Measurements from ENCODE around the gene ZNF23.

- TF ChIP-seq FOS (IDR thresholded peaks at IDR 0.05; ENCODE audit: borderline replicate concordance, extremely low read depth, insufficient read length) = no peak
- TF ChIP-seq CTCF (IDR thresholded peaks at IDR 0.05 in 2 of 3, conservative IDR thresholded peaks at IDR 0.05 in 1 of 3; ENCODE audit: control insufficient read depth in 2 of 3, extremely low read depth in 1 of 3, insufficient read depth in 1 of 3, low read depth in 3 of 3, low read length in 3 of 3) = no peak
- no peak for TF ChIP-seq TAF1 (IDR thresholded peaks at IDR 0.05; ENCODE audit: borderline replicate concordance, low read depth, low read length)
- no peak for TF ChIP-seq SMAD1 (IDR thresholded peaks at IDR 0.05; ENCODE audit: low read depth, partially characterized antibody)
- TF ChIP-seq EGR1 (IDR thresholded peaks at IDR 0.05; ENCODE audit: borderline replicate concordance in 1 of 2, low read depth in 2 of 2, low read length in 2 of 2) = no peak
- TF ChIP-seq CBFB (IDR thresholded peaks at IDR 0.05; ENCODE audit: low read depth) = no peak
- no peak for TF ChIP-seq POLR2A (IDR thresholded peaks at IDR 0.05; ENCODE audit: low read depth, low read length)
- no peak for TF ChIP-seq MTA3 (IDR thresholded peaks at IDR 0.05; ENCODE audit: borderline replicate concordance, low read length)
- TF ChIP-seq JUND (IDR thresholded peaks at IDR 0.05; ENCODE audit: low read depth, low read length) = no peak
Observed at GRCh38 chr16:71426880-71427615, 35.0 kb downstream of the ZNF23 start.

All from GM12878 (cell line).